Measurements from ENCODE around the gene XRCC4. TPM values are rescaled to one million over a fixed set of nuclear protein-coding genes. Genes with fewer than 3 reads are reported as not detected.

Gene XRCC4
- total and polyA plus RNA-seq, 7 donors, result 4.6 to 11.3 (median 7.6) TPM

GRCh38 chr5:83085106-83085505 is 7.8 kb downstream of the XRCC4 start:
- H3K27ac ChIP-seq, result no peak overlapping the region
- TF ChIP-seq POLR2A (IDR thresholded peaks at IDR 0.05), result no peak
- TF ChIP-seq POLR2AphosphoS5 (IDR thresholded peaks at IDR 0.05), result no peak
- no peak for TF ChIP-seq CTCF (IDR thresholded peaks at IDR 0.05)
- no peak for TF ChIP-seq EP300 (IDR thresholded peaks at IDR 0.05)
- H3K9me3 ChIP-seq, result no peaks in the 10 kb centered on the region
- H3K36me3 ChIP-seq, result no peaks in the 10 kb centered on the region
- no peak for DNase-seq
- no peak overlapping the region for H3K4me3 ChIP-seq
- H3K27me3 ChIP-seq, result no peaks in the 10 kb centered on the region
- H3K4me1 ChIP-seq, result no peaks in the 10 kb centered on the region
- intact Hi-C loops (cut with DNase I), result no loop called here
- 13 to 62% methylated on average over 2 of the region's 2 CpGs for WGBS, 2 donors

GRCh38 chr5:83090169-83090568 is 12.8 kb downstream of the XRCC4 start:
- TF ChIP-seq EP300 (IDR thresholded peaks at IDR 0.05) (no peak), POLR2AphosphoS5 (IDR thresholded peaks at IDR 0.05) (no peak), POLR2A (IDR thresholded peaks at IDR 0.05) (no peak), CTCF (IDR thresholded peaks at IDR 0.05) (no peak)
- Histone ChIP-seq H3K27ac (no peak overlapping the region), H3K4me1 (no peaks in the 10 kb centered on the region), H3K27me3 (no peaks in the 10 kb centered on the region), H3K36me3 (no peaks in the 10 kb centered on the region), H3K9me3 (peaks cover 0 to 7% (median 0%) of the 10 kb centered on the region in 4 donors), H3K4me3 (no peak overlapping the region)
- no peak for DNase-seq
- WGBS, 2 donors, result 94 to 95% methylated on average over 3 of the region's 3 CpGs
- intact Hi-C loops (cut with DNase I), result no loop called here

GRCh38 chr5:83092619-83093018 is 15.3 kb downstream of the XRCC4 start:
- no peak for TF ChIP-seq POLR2AphosphoS5 (IDR thresholded peaks at IDR 0.05)
- H3K9me3 ChIP-seq, result peaks cover 0 to 7% (median 0%) of the 10 kb centered on the region in 4 donors
- H3K36me3 ChIP-seq, result no peaks in the 10 kb centered on the region
- no peak overlapping the region for H3K27ac ChIP-seq
- intact Hi-C loops (cut with DNase I), result no loop called here
- no peak overlapping the region for H3K4me3 ChIP-seq
- H3K27me3 ChIP-seq, result no peaks in the 10 kb centered on the region
- DNase-seq, result no peak
- no peaks in the 10 kb centered on the region for H3K4me1 ChIP-seq
- WGBS, 2 donors, result 76 to 88% methylated on average over 2 of the region's 2 CpGs

GRCh38 chr5:83093692-83094091 is 16.3 kb downstream of the XRCC4 start:
- Histone ChIP-seq H3K36me3 (no peaks in the 10 kb centered on the region), H3K9me3 (peaks cover 0 to 7% (median 0%) of the 10 kb centered on the region in 4 donors), H3K27me3 (no peaks in the 10 kb centered on the region), H3K27ac (no peak overlapping the region), H3K4me1 (no peaks in the 10 kb centered on the region), H3K4me3 (no peak overlapping the region)
- no peak for DNase-seq
- no peak for TF ChIP-seq POLR2A (IDR thresholded peaks at IDR 0.05)
- TF ChIP-seq POLR2AphosphoS5 (IDR thresholded peaks at IDR 0.05), result no peak
- no peak for TF ChIP-seq CTCF (IDR thresholded peaks at IDR 0.05)
- TF ChIP-seq EP300 (IDR thresholded peaks at IDR 0.05), result no peak
- intact Hi-C loops (cut with DNase I), result no loop called here
- 92 to 96% methylated on average over 4 of the region's 4 CpGs for WGBS, 2 donors

GRCh38 chr5:83095163-83095956 is 18.0 kb downstream of the XRCC4 start:
- intact Hi-C loops (cut with DNase I), result no loop called here
- H3K4me1 ChIP-seq, result no peaks in the 10 kb centered on the region
- TF ChIP-seq POLR2A (IDR thresholded peaks at IDR 0.05) (no peak), EP300 (IDR thresholded peaks at IDR 0.05) (no peak), CTCF (IDR thresholded peaks at IDR 0.05) (no peak), POLR2AphosphoS5 (IDR thresholded peaks at IDR 0.05) (no peak)
- H3K36me3 ChIP-seq, result no peaks in the 10 kb centered on the region
- peaks cover 0 to 7% (median 0%) of the 10 kb centered on the region in 4 donors for H3K9me3 ChIP-seq
- H3K27ac ChIP-seq, result no peak overlapping the region
- DNase-seq, result no peak
- no peak overlapping the region for H3K4me3 ChIP-seq
- WGBS, 2 donors, result 97% methylated on average over 3 of the region's 3 CpGs
- H3K27me3 ChIP-seq, result no peaks in the 10 kb centered on the region

Data from sigmoid colon (tissue), 7 donors.